HL-60 (cell line): ENCODE results near the gene CHADL.

Source experiments
- CTCF ChIP-seq: IDR thresholded peaks from one replicate; pipeline ENCODE4 v1.5.1; 2011; ENCODE audit warnings: low read length, control low read depth, inconsistent platforms; ENCODE audit not compliant: insufficient read depth
- REST ChIP-seq: IDR thresholded peaks from 2 replicates; pipeline ENCODE4 v1.6.1; 2012; ENCODE audit warnings: low read depth; ENCODE audit not compliant: insufficient replicate concordance

- TF ChIP-seq REST (no peak), CTCF (no peak)
These were observed 45.9 kb upstream of the CHADL start for GRCh38 chr22:41286639-41287091.
